Heart right ventricle (tissue), 16 donors: Measurements from ENCODE around the gene MEGF11. TPM values are rescaled to one million over a fixed set of nuclear protein-coding genes. Genes with fewer than 3 reads are reported as not detected.

Experiments used
- ATAC-seq, 8 donors: fragments of 200-7000 bp; cut with Tn5 transposase; one replicate each; pipeline ENCODE4 v1.9.1; 2020; ENCODE audit warnings: mild to moderate bottlenecking in 8 of 8, moderate library complexity in 8 of 8, moderate number of reproducible peaks in 1 of 8
- DNase-seq, 2 donors: peaks; one replicate each; pipeline ENCODE4 v3.0.0-alpha.2; 2020
- H3K27ac ChIP-seq, 10 donors: fragments of 200-600 bp; sonication (generic) in 2 of 10; one replicate each; pipeline versions ENCODE4 v1.5.0 to v1.8.0; 2020 to 2022; ENCODE audit warnings: mild to moderate bottlenecking in 3 of 10
- H3K27me3 ChIP-seq, 7 donors: fragments of 200-600 bp; one replicate each; pipeline ENCODE4 v1.8.0; 2021 to 2022; ENCODE audit warnings: mild to moderate bottlenecking in 2 of 7
- H3K36me3 ChIP-seq, 9 donors: fragments of 200-600 bp; sonication (generic) in 1 of 9; one replicate each; pipeline versions ENCODE4 v1.5.0 to v1.8.0; 2020 to 2022; ENCODE audit warnings: mild to moderate bottlenecking in 2 of 9
- H3K4me1 ChIP-seq, 9 donors: fragments of 200-600 bp; sonication (generic) in 1 of 9; one replicate each; pipeline versions ENCODE4 v1.5.0 to v1.8.0; 2020 to 2022; ENCODE audit warnings: mild to moderate bottlenecking in 4 of 9
- H3K4me3 ChIP-seq, 10 donors: fragments of 200-600 bp; sonication (generic) in 2 of 10; one replicate each; pipeline versions ENCODE4 v1.5.0 to v1.8.0; 2020 to 2022; ENCODE audit warnings: mild to moderate bottlenecking in 7 of 10, moderate library complexity in 2 of 10
- H3K9me3 ChIP-seq, 11 donors: fragments of 200-600 bp in 10 of 11; sonication (generic) in 2 of 11; one replicate each; pipeline versions ENCODE4 v1.5.0 to v1.8.0; 2013 to 2022; ENCODE audit warnings: mild to moderate bottlenecking in 2 of 11, control low read depth in 1 of 11, moderate library complexity in 1 of 11
- WGBS, 2 donors: extraction: QIAGEN DNeasy Blood & Tissue Kit; methylation state at CpG; one replicate each; pipeline ENCODE4 v1.1.7; 2013; ENCODE audit warnings: inconsistent platforms in 1 of 2; 5-methylcytosine and 5-hydroxymethylcytosine counted together
- intact Hi-C, 10 donors: fragments of 100-400 bp; cut with DNase I; formaldehyde crosslinking; loops; one replicate each; pipeline versions ENCODE4 v1.11.1 to v1.14.2; 2022
- polyA plus RNA-seq, 2 donors: library from polyadenylated mRNA; stranded (reverse); fragments of 200-250 nt; gene quantifications; one replicate each; pipeline ENCODE4 v1.2.3, GENCODE V29; 2013
- total RNA-seq, 10 donors: library from RNA; stranded (reverse); fragmentation: NEBNext Ultra II Directional in 3 of 10; extraction: Animal tissue kit (Norgen Biotek cat#: 25700) in 3 of 10; gene quantifications; one replicate each; pipeline versions ENCODE4 v1.2.1 to v1.2.4, GENCODE V29; 2021 to 2023
- TF ChIP-seq, protein P1 (sequence below), 9 donors: fragments of 200-600 bp; sonication (generic) in 2 of 9; IDR thresholded peaks; one replicate each; pipeline versions ENCODE4 v1.5.0 to v1.8.0; 2021 to 2022; ENCODE audit warnings: antibody characterized with exemption in 9 of 9, mild to moderate bottlenecking in 5 of 9, moderate library complexity in 1 of 9
- donor health status: Arrhythmogenic right ventricular cardiomyopathy.
- donor health status: ischemic (EF 13 %, LVEDD 7.1; RV severe dilation, severe dysfunction).
- donor health status: healthy with polysubstance abuse.
- donor health status: DM: no; HTN: yes; CAD: no.
- donor health status: DM: no; HTN: no; CAD: no.
- donor health status: ischemic (EF 25% LVEDD 6.9; RV normal size, moderate dysfunction).
- donor health status: ischemic (EF 25% LVEDD 5.7; RV mildly dilated, moderate dysfunction).
- donor health status: healthy.
- donor health status: DM: yes; HTN: yes; CAD: no.
- donor health status: Ischemic cardiomyopathy.
- donor health status: ischemic (EF 35%, LVEDD 5.7; RV mildly dilated, moderate dysfunction).
- donor health status: nonischemic (EF 11% LVEDD 7.7; RV severe dilation, severe dysfunction).
- donor health status: DM: yes; HTN: yes; CAD: no.
- donor health status: PGD.
- donor health status: ischemic (EF 29% LVEDD 5.4; RV normal size, mild dysfunction).
- donor health status: nonischemic (EF 23%, LVEDD 6.1; RV moderate dilation, normal function).

MEGF11 gene
- total and polyA plus RNA-seq, 12 donors, result 0.03 TPM; not detected in 11

DNA sequence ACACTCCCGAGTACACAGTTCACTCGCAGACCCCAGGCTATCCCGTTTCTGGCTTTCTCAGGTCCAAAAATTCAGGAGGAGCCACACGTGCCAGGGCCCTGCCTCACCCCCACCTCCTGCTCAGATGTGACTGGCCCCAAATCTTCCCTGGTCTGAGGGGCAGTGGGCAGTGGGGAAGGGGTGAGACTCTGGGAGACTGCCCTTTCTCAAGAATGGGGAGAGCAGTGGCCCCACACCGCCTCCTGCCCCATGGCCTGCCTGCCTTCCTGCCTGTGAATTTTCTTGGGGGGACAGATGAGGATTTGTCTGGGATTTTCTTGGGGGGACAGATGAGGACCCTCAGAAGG, 174.6 kb downstream of the MEGF11 start:
- intact Hi-C loops, result no loop called here
- no peak for DNase-seq
- H3K27me3 ChIP-seq, result peaks cover 0 to 19% (median 8%) of the 10 kb centered on the region in 7 donors
- ATAC-seq, result no peak
- no peaks in the 10 kb centered on the region for H3K36me3 ChIP-seq
- peaks cover 0 to 6% (median 0%) of the 10 kb centered on the region in 9 donors for H3K4me1 ChIP-seq
- no peak overlapping the region for H3K27ac ChIP-seq
- TF ChIP-seq, protein P1, sequence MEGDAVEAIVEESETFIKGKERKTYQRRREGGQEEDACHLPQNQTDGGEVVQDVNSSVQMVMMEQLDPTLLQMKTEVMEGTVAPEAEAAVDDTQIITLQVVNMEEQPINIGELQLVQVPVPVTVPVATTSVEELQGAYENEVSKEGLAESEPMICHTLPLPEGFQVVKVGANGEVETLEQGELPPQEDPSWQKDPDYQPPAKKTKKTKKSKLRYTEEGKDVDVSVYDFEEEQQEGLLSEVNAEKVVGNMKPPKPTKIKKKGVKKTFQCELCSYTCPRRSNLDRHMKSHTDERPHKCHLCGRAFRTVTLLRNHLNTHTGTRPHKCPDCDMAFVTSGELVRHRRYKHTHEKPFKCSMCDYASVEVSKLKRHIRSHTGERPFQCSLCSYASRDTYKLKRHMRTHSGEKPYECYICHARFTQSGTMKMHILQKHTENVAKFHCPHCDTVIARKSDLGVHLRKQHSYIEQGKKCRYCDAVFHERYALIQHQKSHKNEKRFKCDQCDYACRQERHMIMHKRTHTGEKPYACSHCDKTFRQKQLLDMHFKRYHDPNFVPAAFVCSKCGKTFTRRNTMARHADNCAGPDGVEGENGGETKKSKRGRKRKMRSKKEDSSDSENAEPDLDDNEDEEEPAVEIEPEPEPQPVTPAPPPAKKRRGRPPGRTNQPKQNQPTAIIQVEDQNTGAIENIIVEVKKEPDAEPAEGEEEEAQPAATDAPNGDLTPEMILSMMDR (IDR thresholded peaks at IDR 0.05), result no peak
- H3K9me3 ChIP-seq, result no peaks in the 10 kb centered on the region
- WGBS, 2 donors, result 67 to 72% methylated on average over 5 of the region's 5 CpGs
- H3K4me3 ChIP-seq, result no peak overlapping the region

DNA sequence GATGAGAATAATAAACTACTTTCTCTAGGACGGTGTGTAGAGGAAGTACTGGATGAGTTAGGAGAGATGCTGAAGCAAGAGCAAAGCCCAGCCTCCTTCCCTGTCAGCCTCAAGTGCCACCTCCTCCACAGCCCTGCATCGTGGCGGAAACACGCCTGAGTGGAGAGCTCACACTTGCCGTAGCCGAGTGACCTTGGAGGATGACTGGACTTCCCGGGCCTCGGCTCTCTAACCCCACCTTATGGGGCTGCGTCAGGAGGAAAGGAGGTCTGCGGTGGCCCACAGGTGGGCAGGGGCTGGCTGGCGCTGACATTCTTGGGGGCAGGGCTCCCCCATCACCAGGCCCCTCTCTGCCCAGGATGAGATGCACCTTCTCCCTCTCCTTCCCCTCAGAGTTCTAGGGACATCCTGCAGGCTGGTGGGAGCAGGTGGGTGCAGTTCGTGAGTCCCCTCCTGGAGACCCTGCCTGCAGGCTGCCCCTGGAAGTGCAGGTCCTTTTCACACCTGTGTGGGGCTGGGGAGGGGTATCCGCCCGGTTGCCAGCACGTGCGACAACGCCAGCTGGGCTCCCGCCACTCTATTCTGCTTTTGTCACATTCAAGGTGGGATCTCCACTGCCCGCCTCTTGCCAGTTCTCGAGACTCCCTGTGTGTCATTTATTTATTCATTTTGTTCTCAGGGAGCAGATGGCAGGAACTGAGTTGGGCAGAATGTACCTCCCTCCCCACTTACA, 175.2 kb downstream of the MEGF11 start:
- H3K27me3 ChIP-seq, result peaks cover 0 to 19% (median 8%) of the 10 kb centered on the region in 7 donors
- no peak overlapping the region for H3K27ac ChIP-seq
- intact Hi-C loops, result no loop called here
- DNase-seq (no peak), ATAC-seq (peak in 2 of 8 donors; percentile 11 to 38)
- no peaks in the 10 kb centered on the region for H3K36me3 ChIP-seq
- 63 to 67% methylated on average over 20 of the region's 20 CpGs for WGBS, 2 donors
- no peaks in the 10 kb centered on the region for H3K9me3 ChIP-seq
- no peak overlapping the region for H3K4me3 ChIP-seq
- TF ChIP-seq, protein P1 (IDR thresholded peaks at IDR 0.05), result no peak
- peaks cover 0 to 6% (median 0%) of the 10 kb centered on the region in 9 donors for H3K4me1 ChIP-seq

DNA sequence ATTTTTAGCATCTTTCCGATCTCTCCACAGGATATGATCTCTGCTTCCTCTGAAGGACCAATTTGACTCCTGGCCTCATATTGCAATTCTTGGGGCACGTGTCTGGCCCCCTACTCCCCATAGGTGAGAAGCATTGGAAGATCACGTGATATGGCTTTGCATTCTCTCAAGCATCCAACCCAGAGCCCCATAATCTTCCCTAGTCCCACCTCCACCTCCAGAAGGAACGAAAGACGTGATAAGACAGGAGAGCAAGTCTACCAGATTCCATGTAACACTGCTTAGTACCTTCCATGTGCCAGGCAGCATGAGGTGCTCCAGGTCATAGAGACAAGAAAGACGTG, 176.3 kb downstream of the MEGF11 start:
- Histone ChIP-seq H3K36me3 (no peaks in the 10 kb centered on the region), H3K4me3 (no peak overlapping the region), H3K27ac (no peak overlapping the region), H3K27me3 (peaks cover 0 to 19% (median 8%) of the 10 kb centered on the region in 7 donors), H3K4me1 (peaks cover 0 to 14% (median 5%) of the 10 kb centered on the region in 9 donors), H3K9me3 (no peaks in the 10 kb centered on the region)
- TF ChIP-seq, protein P1 (IDR thresholded peaks at IDR 0.05), result no peak
- DNase-seq (no peak), ATAC-seq (no peak)
- intact Hi-C loops, result no loop called here
- 73 to 85% methylated on average over 6 of the region's 6 CpGs for WGBS, 2 donors

DNA sequence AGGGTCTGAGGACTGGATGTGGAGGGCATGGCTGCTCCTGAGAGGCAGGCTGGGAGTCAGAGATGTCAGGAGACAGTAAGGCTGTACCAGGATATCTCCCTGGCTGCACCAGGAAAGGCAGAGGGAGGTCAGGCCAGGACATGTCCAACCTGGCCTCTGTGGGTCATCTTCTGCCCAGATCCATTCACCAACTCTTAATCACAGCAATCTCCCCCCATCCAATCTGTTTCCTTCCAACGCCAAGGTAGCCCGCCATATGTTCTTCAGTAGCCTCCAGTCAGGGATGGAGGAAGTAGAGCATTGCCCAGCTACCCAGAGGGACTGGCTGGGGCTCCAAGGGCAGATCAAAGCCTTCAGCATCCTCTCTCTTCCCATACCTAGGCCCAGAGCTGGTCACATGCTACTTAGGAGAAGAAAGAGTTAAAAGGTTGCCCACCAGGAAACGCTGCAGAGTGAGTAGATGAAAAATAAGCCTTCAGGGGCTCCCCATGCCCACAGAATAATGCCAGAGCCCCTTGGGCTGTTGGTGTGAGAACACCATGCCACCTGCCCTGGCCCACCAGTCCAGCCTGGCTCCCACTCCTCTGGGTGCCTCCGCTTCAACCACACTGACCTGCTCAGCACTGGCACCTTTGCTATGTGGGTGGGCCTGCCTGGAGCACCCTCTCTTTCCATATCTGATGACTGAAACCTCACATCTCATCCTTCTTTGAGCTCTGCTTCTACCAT, 176.8 kb downstream of the MEGF11 start:
- DNase-seq, result no peak
- TF ChIP-seq, protein P1 (IDR thresholded peaks at IDR 0.05), result no peak
- H3K27me3 ChIP-seq, result peaks cover 0 to 19% (median 8%) of the 10 kb centered on the region in 7 donors
- no peak overlapping the region for H3K27ac ChIP-seq
- WGBS, 2 donors, result 88 to 94% methylated on average over 4 of the region's 4 CpGs
- H3K4me1 ChIP-seq, result peaks cover 0 to 14% (median 5%) of the 10 kb centered on the region in 9 donors
- H3K9me3 ChIP-seq, result no peaks in the 10 kb centered on the region
- no peak overlapping the region for H3K4me3 ChIP-seq
- intact Hi-C loops, result no loop called here
- no peak for ATAC-seq
- H3K36me3 ChIP-seq, result no peaks in the 10 kb centered on the region
